PC-3 (cell line): ENCODE results near the gene UQCR10. TPM values are rescaled to one million over a fixed set of nuclear protein-coding genes. Genes with fewer than 3 reads are reported as not detected.

Experiments
- ATAC-seq: fragments of 200-7000 bp; cut with Tn5 transposase; 2 replicates; pipeline ENCODE4 v1.9.1; 2020; ENCODE audit warnings: mild to moderate bottlenecking, moderate library complexity
- BruUV-seq: library from RNA; stranded (reverse); fragments of 400-500 nt; replicated peaks from 2 replicates; lab custom pipeline; 2021; lab: Mats Ljungman, UMichigan
- CTCF ChIA-PET: fragments of 300-600 bp; sonication (Branson Sonifier 250); formaldehyde crosslinking; loops from one replicate; lab custom pipeline; 2022; ENCODE audit warnings: antibody characterized with exemption; lab: Charles Lee
- POLR2A ChIA-PET: fragments of 300-600 bp; sonication (Branson Sonifier 250); formaldehyde crosslinking; loops from one replicate; lab custom pipeline; 2022; ENCODE audit warnings: antibody characterized with exemption; ENCODE audit not compliant: unreplicated experiment; lab: Charles Lee
- DNase-seq: peaks from one replicate; pipeline ENCODE4 v3.0.0-alpha.2; 2015
- H2AFZ ChIP-seq: fragments of 300-600 bp; sonication (generic); 2 replicates; pipeline ENCODE4 v1.6.0; 2016; ENCODE audit warnings: antibody characterized with exemption, low read length
- H3F3A ChIP-seq: fragments of 300-600 bp; sonication (generic); one replicate; pipeline ENCODE4 v1.6.0; 2017; ENCODE audit warnings: antibody characterized with exemption, low read length, control low read depth, mild to moderate bottlenecking; ENCODE audit not compliant: unreplicated experiment
- H3K27ac ChIP-seq: fragments of 300-600 bp; sonication (generic); 2 replicates; pipeline ENCODE4 v1.5.1; 2016; ENCODE audit warnings: mild to moderate bottlenecking, low read length
- H3K27me3 ChIP-seq: fragments of 300-600 bp; sonication (generic); 2 replicates; pipeline ENCODE4 v1.6.1; 2016; ENCODE audit warnings: low read length, mixed read lengths
- H3K36me3 ChIP-seq: fragments of 300-600 bp; sonication (generic); 2 replicates; pipeline ENCODE4 v1.6.1; 2016; ENCODE audit warnings: low read depth, mixed run types, low read length, mixed read lengths
- H3K4me1 ChIP-seq: fragments of 300-600 bp; sonication (generic); 2 replicates; pipeline ENCODE4 v1.5.1; 2016; ENCODE audit warnings: low read length; ENCODE audit not compliant: insufficient read depth
- H3K4me2 ChIP-seq: fragments of 300-600 bp; sonication (generic); 2 replicates; pipeline ENCODE4 v1.6.0; 2016; ENCODE audit warnings: low read length
- H3K4me3 ChIP-seq: fragments of 300-600 bp; sonication (generic); 2 replicates; pipeline ENCODE4 v1.5.1; 2016; ENCODE audit warnings: mild to moderate bottlenecking, low read length, mixed read lengths
- H3K79me2 ChIP-seq: fragments of 300-600 bp; sonication (generic); 2 replicates; pipeline ENCODE4 v1.6.1; 2017; ENCODE audit warnings: low read length, mixed read lengths
- H3K9ac ChIP-seq: fragments of 300-600 bp; sonication (generic); 2 replicates; pipeline ENCODE4 v1.6.0; 2016; ENCODE audit warnings: mild to moderate bottlenecking, low read length
- H3K9me2 ChIP-seq: fragments of 300-600 bp; sonication (generic); replicated peaks from 2 replicates; pipeline ENCODE4 v1.6.1; 2016; ENCODE audit warnings: mixed run types, low read length, mixed read lengths
- H3K9me3 ChIP-seq: fragments of 300-600 bp; sonication (generic); 2 replicates; pipeline ENCODE4 v1.6.1; 2016; ENCODE audit warnings: low read length, mixed read lengths
- H4K20me1 ChIP-seq: fragments of 300-600 bp; sonication (generic); 2 replicates; pipeline ENCODE4 v1.6.1; 2016; ENCODE audit warnings: low read length, mixed read lengths
- CTCF ChIP-seq: fragments of 300-600 bp; sonication (generic); conservative IDR thresholded peaks from 2 replicates; pipeline ENCODE4 v1.5.1; 2017; ENCODE audit warnings: antibody characterized with exemption, low read depth, mild to moderate bottlenecking, low read length
- EZH2 ChIP-seq: fragments of 300-600 bp; sonication (generic); IDR thresholded peaks from one replicate; pipeline ENCODE4 v1.6.1; 2017; ENCODE audit warnings: antibody characterized with exemption, mild to moderate bottlenecking, low read length; ENCODE audit not compliant: unreplicated experiment
- EZH2phosphoT487 ChIP-seq: fragments of 300-600 bp; sonication (generic); IDR thresholded peaks from 2 replicates; pipeline ENCODE4 v1.6.1; 2018; ENCODE audit warnings: mild to moderate bottlenecking, antibody characterized with exemption, low read length, borderline replicate concordance
- intact Hi-C: fragments of 100-400 bp; cut with micrococcal nuclease; formaldehyde crosslinking; loops from 2 replicates; pipeline ENCODE4 v1.9.0; 2023
- total RNA-seq: library from RNA; depleted of rRNA; stranded (reverse); fragments of >200 nt; gene quantifications from 2 replicates; pipeline ENCODE4 v1.2.3, GENCODE V29; 2014

Gene UQCR10
- total RNA-seq, 1 experiment from 2014 or later = 196 TPM

- Histone ChIP-seq H3F3A (no peaks in the 10 kb centered on the region), H3K27me3 (no peaks in the 10 kb centered on the region), H3K9ac (no peak overlapping the region), H3K9me2 (no peaks in the 10 kb centered on the region), H2AFZ (no peak overlapping the region), H3K27ac (no peak overlapping the region), H3K36me3 (peaks cover 13% of the 10 kb centered on the region; the same call in 1 of the 2 replicates), H3K4me2 (peak overlapping the region; percentile 22; the same call in 1 of the 2 replicates), H4K20me1 (no peaks in the 10 kb centered on the region), H3K4me3 (no peak overlapping the region), H3K79me2 (no peaks in the 10 kb centered on the region), H3K4me1 (peaks cover 29% of the 10 kb centered on the region), H3K9me3 (no peaks in the 10 kb centered on the region)
- TF ChIP-seq CTCF (no peak), EZH2 (no peak), EZH2phosphoT487 (no peak)
- no TSS peak for BruUV-seq
- ChIA-PET POLR2A (interaction anchor here (0.6 kb wide), 1 partner anchor 194 kb away, joined by 5 read pairs; no protein-coding TSS in a partner anchor), CTCF (no interaction called here)
- peak; percentile 37 for DNase-seq
- ATAC-seq = peak; percentile 33; the same call in 1 of the 2 replicates
- intact Hi-C loops = no loop called here
Observed at GRCh38 chr22:29811377-29811776, 44.2 kb downstream of the UQCR10 start.

- H3K4me1 ChIP-seq = peaks cover 29% of the 10 kb centered on the region
- no peak for TF ChIP-seq CTCF
- no peak for TF ChIP-seq EZH2
- no peak for TF ChIP-seq EZH2phosphoT487
- no peaks in the 10 kb centered on the region for H4K20me1 ChIP-seq
- H3K27ac ChIP-seq = peak overlapping the region; percentile 39
- H3K79me2 ChIP-seq = no peaks in the 10 kb centered on the region
- no TSS peak for BruUV-seq
- H3K9me2 ChIP-seq = no peaks in the 10 kb centered on the region
- H2AFZ ChIP-seq = no peak overlapping the region
- intact Hi-C loops = no loop called here
- H3F3A ChIP-seq = no peaks in the 10 kb centered on the region
- no peak overlapping the region for H3K9ac ChIP-seq
- peaks cover 16% of the 10 kb centered on the region for H3K36me3 ChIP-seq
- H3K9me3 ChIP-seq = no peaks in the 10 kb centered on the region
- ChIA-PET CTCF (no interaction called here), POLR2A (no interaction called here)
- H3K4me2 ChIP-seq = peak overlapping the region; percentile 14; the same call in 1 of the 2 replicates
- ATAC-seq (peak; percentile 16), DNase-seq (no peak)
- H3K27me3 ChIP-seq = no peaks in the 10 kb centered on the region
- no peak overlapping the region for H3K4me3 ChIP-seq
Observed at GRCh38 chr22:29813126-29813525, 46.0 kb downstream of the UQCR10 start.

GRCh38 chr22:29813563-29813962 is 46.4 kb downstream of the UQCR10 start:
- H3K36me3 ChIP-seq = peaks cover 14% of the 10 kb centered on the region
- no peaks in the 10 kb centered on the region for H3K9me3 ChIP-seq
- H3K4me2 ChIP-seq = peak overlapping the region; percentile 14; the same call in 1 of the 2 replicates
- no TSS peak for BruUV-seq
- ChIA-PET CTCF (interaction anchor here (0.7 kb wide), 1 partner anchor 192 kb away, joined by 4 read pairs; no protein-coding TSS in a partner anchor), POLR2A (no interaction called here)
- no peak overlapping the region for H2AFZ ChIP-seq
- H3K27ac ChIP-seq = peak overlapping the region; percentile 39
- peak; percentile 51 for TF ChIP-seq CTCF
- TF ChIP-seq EZH2phosphoT487 = no peak
- TF ChIP-seq EZH2 = no peak
- intact Hi-C loops = no loop called here
- ATAC-seq (peak; percentile 83), DNase-seq (peak; percentile 55)
- no peaks in the 10 kb centered on the region for H3F3A ChIP-seq
- no peaks in the 10 kb centered on the region for H3K79me2 ChIP-seq
- H3K27me3 ChIP-seq = no peaks in the 10 kb centered on the region
- no peak overlapping the region for H3K9ac ChIP-seq
- no peaks in the 10 kb centered on the region for H3K9me2 ChIP-seq
- H3K4me3 ChIP-seq = no peak overlapping the region
- no peaks in the 10 kb centered on the region for H4K20me1 ChIP-seq
- H3K4me1 ChIP-seq = peaks cover 29% of the 10 kb centered on the region
